GM04504 (cell line): ENCODE measurements around the gene LSAMP.

Source experiments
- DNase-seq: peaks from one replicate; pipeline ENCODE4 v3.0.0-alpha.2; 2012; ENCODE audit warnings: low read depth

The LSAMP gene

DNA sequence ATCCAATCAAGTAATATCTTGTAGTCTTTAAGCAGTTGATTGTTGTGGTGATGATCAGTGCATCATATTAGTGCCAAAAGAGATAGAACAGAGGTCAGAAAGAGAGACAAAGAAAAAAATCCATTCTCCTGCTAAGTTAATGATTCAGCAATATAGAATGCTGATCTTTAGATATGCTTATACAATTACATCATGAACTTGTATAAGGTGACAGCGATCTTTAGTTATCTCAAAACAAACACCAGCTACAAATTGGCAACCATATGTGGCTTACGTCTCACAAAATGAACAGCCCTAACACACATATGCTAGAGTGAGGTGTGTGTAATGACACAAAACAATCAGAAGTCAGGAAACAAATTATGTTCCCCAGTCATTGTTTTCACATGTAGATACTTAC is 12.5 kb downstream of the LSAMP start:
- DNase-seq: no peak

DNA sequence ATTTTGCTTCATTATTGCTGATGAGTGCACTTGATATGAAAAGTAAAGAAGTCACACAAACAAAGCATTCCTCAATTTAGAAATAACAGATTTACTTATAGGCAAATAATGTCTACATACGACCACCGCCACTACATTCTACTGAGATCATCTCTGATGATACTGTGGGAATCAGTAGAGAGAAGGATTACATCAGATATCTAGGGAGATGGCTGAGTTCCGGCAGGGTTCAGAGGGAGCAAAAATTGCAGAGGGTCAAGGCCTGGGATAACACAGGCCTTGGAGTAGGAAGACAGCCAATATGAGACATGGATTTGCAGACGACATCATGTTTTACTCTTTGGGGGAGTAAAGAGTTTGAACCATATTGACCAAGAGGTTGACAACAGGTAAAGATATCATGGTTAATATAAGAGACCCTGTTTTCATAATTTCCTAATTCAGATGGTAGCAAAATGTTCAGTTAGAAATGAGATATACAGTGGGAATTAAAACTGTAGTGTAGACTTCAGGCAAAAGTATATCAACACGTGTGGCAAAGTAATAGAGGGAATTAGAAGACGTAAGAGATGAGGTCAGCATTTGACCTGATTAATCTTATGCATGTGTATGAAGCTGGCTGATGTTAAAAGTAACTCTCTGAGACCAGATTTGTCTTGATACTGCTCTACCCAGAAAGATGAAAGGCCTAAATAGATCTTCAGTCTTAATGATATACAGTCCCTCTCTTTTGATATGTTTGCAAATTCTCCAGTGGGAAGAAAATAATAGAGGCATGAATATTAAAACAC is 15.6 kb downstream of the LSAMP start:
- no peak for DNase-seq

- no peak for DNase-seq
Observed at GRCh38 chr3:116426036-116426435, 19.3 kb downstream of the LSAMP start.

- no peak for DNase-seq
Observed at GRCh38 chr3:116425126-116425525, 20.2 kb downstream of the LSAMP start.

GRCh38 chr3:116423945-116424344 is 21.3 kb downstream of the LSAMP start:
- DNase-seq: no peak

DNA sequence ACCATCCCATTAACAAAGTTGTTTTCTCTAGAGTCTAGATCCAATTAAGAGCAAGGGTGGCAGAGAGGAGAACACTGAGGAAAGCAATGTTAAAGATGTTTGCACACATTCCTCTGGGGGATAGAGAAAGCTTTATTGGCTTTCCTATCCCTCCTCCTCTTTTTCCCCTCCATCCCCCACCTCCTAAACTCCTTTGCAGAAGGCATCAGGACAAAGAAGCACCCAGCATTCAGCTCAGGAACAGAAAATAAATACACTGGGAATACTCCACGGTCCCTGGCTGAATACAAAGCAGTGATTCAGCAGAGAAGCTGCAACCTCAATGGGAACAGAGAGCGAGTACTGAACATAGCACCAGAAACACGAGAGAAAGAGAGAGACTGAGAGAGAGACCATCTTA is 21.9 kb downstream of the LSAMP start:
- DNase-seq: no peak

GRCh38 chr3:116417151-116417550 is 28.1 kb downstream of the LSAMP start:
- DNase-seq: no peak

- DNase-seq: no peak
Observed at GRCh38 chr3:116413319-116413718, 32.0 kb downstream of the LSAMP start.

DNA sequence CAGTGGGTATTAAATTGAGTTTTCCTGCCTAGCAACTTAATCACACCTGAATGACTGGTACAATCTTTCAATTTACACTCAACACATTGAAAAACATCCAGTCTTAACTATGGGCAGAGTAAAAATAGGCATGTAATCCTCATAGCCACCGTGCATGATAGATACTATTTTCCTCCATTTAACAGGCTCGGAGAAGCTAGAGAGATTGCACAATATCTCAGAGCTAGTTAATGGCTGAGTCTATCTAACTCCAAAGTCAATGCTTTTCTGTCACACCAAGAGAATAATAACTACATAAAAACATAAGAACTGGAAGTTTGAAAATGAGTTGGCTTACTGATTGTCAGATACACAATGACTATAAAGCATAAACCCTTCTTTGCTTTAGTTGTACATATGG is 36.8 kb downstream of the LSAMP start:
- no peak for DNase-seq

- no peak for DNase-seq
Observed at GRCh38 chr3:116405231-116405630, 40.1 kb downstream of the LSAMP start.

DNA sequence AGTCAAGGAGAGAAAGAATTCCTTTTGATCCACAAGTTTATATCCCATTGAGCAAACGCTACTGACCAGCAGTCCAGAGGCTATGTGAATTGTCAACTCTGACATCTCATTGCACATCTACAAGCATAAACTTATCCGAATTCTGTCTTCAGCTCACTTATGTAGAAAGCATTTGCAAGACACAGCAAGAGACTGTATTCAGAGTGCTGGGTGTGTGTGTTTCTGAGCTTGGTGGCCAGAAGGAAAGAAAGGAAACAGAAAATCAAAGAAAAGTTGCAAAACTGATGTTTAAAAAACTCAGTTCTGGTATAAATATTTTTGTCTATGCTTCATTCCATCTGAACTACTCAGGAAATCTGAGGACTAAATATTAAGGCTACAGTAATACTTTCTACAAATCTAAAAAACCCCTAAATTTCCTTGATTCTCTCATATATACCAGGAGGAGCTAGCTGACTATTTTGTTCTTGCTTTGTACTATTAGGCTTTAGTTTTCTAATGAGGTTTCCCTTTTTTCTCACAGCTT is 45.5 kb downstream of the LSAMP start:
- DNase-seq: no peak

GRCh38 chr3:116394365-116394764 is 50.9 kb downstream of the LSAMP start:
- DNase-seq: no peak

- DNase-seq: no peak
Observed at GRCh38 chr3:116393199-116393598, 52.1 kb downstream of the LSAMP start.

DNA sequence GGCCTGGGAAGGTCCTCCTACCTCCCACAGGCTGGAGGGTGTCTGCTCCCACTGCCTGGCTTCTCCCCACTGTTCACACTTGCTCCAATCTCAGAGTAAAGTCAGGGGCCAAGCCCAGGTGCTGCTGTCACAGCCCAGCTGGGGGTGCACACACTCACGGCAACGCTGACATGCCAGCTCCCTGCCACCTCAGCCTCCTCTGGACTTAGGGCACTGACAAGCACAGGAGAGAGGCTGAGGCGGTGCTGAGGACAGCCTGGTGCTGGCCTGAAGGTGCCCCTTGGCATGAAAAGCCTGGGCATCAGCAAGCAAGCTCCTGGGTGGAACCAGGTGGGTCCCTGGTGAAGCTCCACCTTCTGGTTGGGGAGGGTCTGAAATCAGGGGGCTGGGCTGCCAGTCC is 53.0 kb downstream of the LSAMP start:
- no peak for DNase-seq

DNA sequence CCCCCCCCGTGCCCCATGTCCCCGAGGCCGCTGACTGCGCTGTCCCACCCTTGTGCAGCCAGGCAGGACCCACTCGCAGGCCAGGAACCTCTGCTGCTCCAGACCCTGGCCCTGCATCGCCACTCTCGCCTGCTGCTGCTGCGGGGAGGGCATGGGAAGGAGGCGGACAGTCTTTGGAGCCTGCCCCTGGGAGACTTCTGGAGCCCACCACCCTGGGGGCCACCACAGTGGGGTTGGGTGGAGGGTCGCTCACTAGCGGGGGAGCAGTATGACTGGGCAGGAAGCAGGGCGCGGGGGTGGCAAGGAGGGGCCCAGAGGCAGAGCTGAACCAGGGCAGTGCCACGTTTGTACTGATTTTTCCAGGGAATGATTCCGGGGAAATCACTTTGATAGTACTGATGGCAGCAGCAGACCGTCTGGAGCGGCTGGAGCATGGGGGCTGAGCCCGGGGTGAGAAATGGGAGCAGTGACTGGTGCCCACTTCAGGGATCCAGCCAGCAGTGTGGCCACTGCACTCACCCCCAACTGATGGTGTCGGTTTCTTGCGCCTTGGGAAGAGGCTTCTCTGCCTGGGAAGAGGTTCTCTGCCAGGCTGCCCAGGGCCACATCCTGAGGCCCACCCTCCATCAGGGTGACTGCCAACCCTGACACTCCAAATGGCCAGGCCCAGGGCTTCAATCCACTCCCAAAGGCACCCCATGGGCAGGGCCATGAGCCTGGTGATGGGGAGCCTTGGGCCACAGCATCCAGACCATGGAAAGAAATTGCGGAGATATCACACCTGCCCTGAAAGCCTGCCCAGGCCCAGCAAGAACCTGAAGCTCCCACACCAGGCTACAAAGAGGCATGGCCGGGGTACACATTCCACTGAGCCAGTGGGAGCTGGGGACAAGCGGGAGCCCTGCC is 53.7 kb downstream of the LSAMP start:
- no peak for DNase-seq

DNA sequence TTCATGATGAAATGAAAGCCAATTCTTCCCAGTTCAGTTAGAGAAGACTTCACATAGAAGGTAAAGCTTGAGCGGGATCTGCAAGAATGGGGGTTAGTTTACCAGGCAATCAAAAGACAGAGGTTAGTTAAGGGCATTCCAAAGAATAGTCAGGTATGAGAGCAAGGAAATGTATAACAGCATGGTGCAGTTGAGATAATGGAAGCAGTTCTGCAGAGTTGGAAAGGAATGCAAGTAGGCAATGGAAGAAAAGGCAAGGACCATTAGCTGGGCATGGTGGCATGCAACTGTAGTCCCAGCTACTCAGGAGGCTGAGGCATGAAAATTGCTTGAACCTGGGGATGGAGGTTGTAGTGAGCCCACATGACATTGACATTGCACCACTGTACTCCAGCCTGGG is 55.0 kb downstream of the LSAMP start:
- DNase-seq: no peak

DNA sequence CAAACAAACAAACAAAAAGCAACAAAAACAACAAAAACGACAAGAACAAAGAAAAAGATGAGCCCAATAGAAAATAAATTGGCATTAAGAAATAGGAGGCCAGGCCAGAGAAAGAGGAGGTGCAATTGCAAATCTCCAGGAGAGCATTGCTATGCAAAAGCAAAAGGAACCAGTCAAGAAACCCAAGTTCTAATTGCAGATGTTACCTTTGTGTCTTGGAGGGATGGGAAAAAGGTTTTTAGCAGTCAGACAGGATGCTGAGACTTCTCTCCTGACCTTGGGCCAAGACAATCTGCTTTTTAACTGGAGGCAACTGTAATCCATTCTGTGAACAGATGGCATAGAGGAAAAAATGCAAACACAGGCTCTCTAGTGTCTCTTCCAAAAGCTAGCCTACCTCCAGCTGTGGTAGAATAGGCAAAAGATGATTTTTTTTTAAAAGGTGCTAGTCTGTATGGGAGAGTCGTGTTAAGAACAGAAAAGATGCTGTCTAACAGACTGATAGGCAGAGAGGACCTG is 56.4 kb downstream of the LSAMP start:
- no peak for DNase-seq

DNA sequence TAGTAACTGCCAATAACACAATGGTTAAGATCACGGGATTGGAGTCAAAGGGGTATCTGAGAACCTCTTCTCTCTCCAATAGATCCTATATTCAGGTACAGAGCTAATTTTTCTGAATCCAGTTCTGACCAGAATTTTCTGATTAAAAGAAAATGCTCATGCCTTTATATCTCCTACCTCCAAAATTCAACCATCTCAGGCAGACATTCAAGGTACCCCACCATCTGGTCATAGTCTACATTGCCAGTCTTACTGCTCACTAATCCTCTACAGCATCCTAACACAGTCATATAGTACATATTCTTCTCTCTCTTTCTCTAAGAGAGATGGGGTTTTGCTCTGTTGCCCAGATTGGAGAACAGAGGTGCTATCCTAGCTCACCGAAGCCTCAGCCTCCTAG is 59.1 kb downstream of the LSAMP start:
- DNase-seq: no peak

DNA sequence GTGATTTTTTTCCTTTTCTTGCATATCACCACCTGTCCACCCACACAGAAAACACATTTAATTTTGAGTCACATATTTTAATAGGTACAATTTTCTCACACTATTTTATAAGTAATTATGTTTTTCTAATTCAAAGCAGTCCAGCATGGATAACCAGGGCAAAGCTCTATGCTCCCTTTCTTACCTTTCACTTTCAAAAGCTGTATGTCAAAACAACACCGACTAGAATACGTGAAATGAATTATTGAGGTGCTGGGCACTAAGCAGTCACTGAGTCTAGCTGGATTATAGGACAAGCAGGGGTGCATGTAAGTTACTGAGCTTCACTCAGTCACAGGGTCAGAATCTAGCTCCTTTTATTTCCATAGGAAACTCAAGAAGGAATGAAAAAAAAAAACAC is 60.6 kb downstream of the LSAMP start:
- no peak for DNase-seq

DNA sequence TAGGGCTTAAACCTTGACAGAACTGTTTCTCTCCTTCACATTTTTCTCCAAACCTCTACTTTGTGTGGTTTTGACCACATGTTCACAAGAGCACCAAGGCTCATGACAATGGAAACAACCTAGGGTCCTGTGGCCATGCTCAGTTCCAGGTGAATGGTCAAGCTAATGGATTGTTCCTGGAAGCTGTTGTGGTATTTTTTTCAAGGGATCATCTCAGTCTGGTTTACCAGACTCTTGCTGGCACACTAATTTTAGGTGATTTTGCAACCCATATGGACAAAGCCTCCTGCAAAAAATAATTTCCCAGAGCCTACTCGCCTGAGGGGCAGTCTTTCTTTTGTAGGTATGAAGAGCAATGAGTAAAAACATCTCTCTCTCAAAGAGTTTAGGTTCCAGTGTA is 67.2 kb downstream of the LSAMP start:
- DNase-seq: no peak

DNA sequence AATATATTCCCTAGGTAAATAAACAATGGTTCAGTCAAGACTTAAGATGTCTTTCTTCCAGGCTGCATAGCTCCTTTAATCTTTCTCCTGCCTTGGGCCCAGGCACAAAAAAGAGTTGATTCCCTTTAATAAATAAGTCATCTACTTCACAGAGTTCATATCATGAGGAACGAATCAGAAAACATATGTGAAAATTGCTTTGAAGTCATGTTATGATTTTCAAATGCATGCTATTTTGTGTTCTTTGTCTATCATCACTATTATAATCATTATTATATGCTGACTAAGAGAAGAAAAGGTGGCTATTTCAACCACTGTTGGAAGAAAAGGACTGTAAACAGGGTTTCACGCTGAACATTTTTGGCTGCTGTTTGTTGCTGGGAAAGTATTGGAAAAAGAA is 70.4 kb downstream of the LSAMP start:
- no peak for DNase-seq

DNA sequence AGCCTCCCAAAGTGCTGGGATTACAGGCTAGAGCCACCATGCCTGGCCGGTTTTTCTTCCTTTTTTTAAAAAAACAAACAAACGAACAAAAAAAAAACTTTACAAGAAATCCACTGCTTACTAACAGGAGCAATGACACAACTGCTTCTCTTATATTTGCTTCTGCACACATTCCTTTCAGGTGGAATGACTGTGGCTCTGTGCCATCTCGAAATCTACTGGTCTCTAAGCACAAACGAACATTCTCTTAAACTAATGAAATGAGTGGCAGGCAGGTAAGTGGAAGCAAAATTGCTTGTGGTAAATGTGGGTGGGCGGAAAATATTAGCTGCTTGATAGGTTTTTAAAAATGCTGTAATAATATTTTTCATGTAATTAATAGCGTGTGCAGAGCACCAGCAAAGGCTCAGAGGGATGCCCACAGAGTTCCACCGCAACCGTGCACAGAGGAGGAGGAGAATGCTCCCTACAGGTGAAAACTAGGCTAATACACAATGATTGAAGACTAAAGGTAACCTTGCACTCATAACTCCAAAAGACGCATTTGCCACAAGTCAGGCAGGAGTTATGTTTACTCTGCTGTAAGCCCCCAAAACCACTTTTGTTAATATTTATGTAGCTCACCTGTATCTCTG is 77.4 kb downstream of the LSAMP start:
- no peak for DNase-seq
